ENCODE results near the gene PTH1R. TPM values are rescaled to one million over a fixed set of nuclear protein-coding genes. Genes with fewer than 3 reads are reported as not detected.

Gene PTH1R
- total RNA-seq, 2 donors from 2014 or later = 0.69 to 0.86 TPM

- TF ChIP-seq CTCF (IDR thresholded peaks at IDR 0.05) = no peak
- no peaks in the 10 kb centered on the region for H3K4me1 ChIP-seq
These were observed 914 bp upstream of the PTH1R start for GRCh38 chr3:46876313-46877300.

DNA sequence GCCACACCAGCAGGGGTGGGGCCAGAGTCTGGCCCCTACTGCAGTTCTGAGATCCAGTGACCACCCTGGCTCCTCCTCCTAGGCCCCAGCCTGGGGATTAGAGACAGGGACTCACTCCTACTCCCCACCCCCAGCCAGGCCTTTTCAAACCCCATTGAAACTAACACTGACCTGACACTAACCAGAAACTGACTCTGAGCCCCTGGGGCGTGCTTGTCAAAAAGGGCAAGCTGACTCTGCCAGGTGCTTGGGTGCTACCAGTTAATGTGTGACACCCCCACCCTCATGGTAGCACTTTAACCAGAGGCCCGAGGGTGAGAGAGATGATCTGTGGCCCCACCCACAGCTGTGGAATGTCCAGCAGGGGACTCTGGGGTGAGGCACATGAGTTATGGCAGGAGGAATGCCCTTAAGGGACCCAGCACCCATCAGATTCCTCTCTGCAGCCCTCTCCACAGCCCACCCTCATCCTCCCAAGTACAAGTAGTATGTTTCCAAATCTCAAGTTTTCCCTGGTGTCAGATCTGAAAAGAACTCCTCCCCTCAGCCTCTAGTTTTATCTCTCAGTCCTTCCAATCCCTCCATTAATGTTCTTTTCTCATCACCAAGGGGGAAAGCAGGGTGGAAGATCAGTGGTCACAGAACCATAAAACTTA is 1.4 kb downstream of the PTH1R start:
- H3K4me1 ChIP-seq = peaks cover 7% of the 10 kb centered on the region
- intact Hi-C loops (cut with DNase I) = no loop called here
- no peak overlapping the region for H3K27ac ChIP-seq
- no peak overlapping the region for H3K9ac ChIP-seq (ENCODE audit: low read depth in 2 of 2, low read length in 2 of 2)
- no peak overlapping the region for H3K4me3 ChIP-seq
- no peaks in the 10 kb centered on the region for H3K9me3 ChIP-seq
- no peaks in the 10 kb centered on the region for H3K36me3 ChIP-seq
- no peak for DNase-seq
- peaks cover 33% of the 10 kb centered on the region for H3K27me3 ChIP-seq
- no peak for TF ChIP-seq CTCF (IDR thresholded peaks at IDR 0.05)

More at GRCh38 chr3:46876313-46877300, 914 bp upstream of the PTH1R start:
- no peak overlapping the region for H3K9ac ChIP-seq (ENCODE audit: low read depth in 2 of 2, low read length in 2 of 2)
- H3K27me3 ChIP-seq = peaks cover 11% of the 10 kb centered on the region
- no peak overlapping the region for H3K4me3 ChIP-seq
- H3K36me3 ChIP-seq = no peaks in the 10 kb centered on the region
- no peak for DNase-seq
- intact Hi-C loops (cut with DNase I) = no loop called here
- H3K9me3 ChIP-seq = no peaks in the 10 kb centered on the region
- no peak overlapping the region for H3K27ac ChIP-seq

DNA sequence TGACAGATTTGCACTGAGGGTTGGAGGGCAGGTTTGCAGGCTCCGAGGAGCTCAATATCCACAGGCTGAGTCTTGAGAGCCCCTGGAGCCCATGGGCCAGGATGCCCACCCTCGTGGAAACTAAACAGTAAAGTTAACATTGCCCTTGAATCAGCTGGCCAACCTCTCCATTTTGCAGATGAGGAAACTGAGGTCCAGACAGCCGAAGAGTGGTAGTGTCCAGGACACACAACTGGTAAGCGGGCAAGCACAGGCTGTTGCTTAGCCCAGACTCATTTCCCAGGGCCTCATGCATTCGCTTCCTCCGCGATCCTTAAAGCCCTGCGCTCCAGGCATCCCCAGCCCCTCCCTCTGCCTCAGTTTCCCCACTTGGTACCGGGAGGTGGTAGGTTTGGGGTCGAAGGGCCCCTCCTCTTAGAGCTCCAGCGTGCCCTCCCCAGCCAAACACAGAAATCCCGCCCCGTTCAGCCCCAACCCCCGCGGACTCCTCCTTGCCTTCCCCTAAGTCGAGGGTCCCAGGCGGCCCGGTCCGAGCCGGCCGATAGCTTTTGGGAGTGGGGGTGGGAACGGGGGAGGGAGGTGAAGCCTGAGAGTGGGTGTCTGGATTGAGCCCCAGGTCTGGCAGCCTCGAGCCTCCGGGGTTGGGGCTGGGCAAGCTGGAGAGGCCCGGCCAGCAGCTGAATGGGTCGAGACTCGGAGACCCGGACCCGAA is 3.5 kb downstream of the PTH1R start:
- Histone ChIP-seq H3K4me3 (peak overlapping the region; percentile 27), H3K9me3 (no peaks in the 10 kb centered on the region), H3K36me3 (no peaks in the 10 kb centered on the region), H3K27me3 (peaks cover 43% of the 10 kb centered on the region), H3K27ac (no peak overlapping the region), H3K9ac (ENCODE audit: low read depth in 2 of 2, low read length in 2 of 2) (peak overlapping the region in 1 of 2 donors; percentile 43), H3K4me1 (peaks cover 7% of the 10 kb centered on the region)
- no peak for TF ChIP-seq CTCF (IDR thresholded peaks at IDR 0.05)
- intact Hi-C loops (cut with DNase I) = no loop called here
- DNase-seq = no peak

DNA sequence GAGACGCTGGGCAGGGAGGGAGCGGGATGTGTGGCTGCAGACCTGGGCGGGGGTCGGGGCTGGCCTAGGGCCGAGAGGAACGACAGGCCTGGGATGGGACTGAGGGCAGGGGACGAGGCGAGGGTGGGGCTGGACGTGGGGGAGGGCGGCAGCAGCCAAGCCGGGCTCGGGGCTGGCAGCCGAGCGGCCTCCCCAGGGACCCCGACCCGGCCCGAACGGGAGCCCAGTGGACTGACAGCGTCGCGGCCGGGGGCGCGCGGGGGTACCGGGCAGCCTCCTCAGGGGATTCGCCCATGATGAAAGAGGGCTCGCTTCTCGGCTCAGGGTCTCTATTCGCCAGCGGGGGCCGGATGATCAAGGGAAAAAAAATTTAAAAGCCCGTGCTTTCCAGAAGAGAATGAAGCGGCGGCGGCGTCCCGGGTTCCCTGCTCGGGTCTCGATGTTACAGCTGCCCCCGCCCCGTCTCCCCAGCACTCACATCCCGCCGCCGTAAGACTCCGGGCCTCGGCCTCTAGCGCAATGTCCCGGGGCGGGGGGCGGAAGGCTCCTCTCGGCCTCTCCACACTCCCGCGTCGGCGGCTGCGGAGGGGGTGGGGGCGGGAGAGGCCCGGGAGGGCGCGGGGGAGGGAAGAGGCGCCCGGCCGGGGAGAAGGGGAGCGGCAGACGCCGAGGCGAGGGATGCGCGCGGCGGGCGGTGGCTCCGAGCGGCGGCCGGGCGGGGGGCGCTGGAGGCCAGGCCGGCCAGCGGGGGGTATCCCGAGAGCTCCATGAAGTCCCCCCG is 4.3 kb downstream of the PTH1R start:
- H3K27me3 ChIP-seq = peaks cover 43% of the 10 kb centered on the region

More for the DNA sequence above, 4.3 kb downstream of the PTH1R start:
- no peak for DNase-seq
- no peak for TF ChIP-seq CTCF (IDR thresholded peaks at IDR 0.05)
- Histone ChIP-seq H3K4me1 (peaks cover 7% of the 10 kb centered on the region), H3K27ac (peak overlapping the region; percentile 19), H3K4me3 (peak overlapping the region; percentile 27), H3K9me3 (no peaks in the 10 kb centered on the region), H3K9ac (ENCODE audit: low read depth in 2 of 2, low read length in 2 of 2) (peak overlapping the region in 1 of 2 donors; percentile 43), H3K36me3 (no peaks in the 10 kb centered on the region)
- intact Hi-C loops (cut with DNase I) = no loop called here

All from colonic mucosa (tissue), 4 donors.